GM19099 (cell line): Measurements from ENCODE around the gene SORCS2.

Experiments
- POLR2A ChIP-seq: IDR thresholded peaks from 3 replicates; pipeline ENCODE4 v1.6.1; 2011; ENCODE audit warnings: low read depth; ENCODE audit not compliant: insufficient read length; ENCODE audit errors: extremely low read depth

SORCS2 gene

GRCh38 chr4:7451434-7451789 is 259.1 kb downstream of the SORCS2 start:
- no peak for TF ChIP-seq POLR2A

GRCh38 chr4:7451800-7452199 is 259.5 kb downstream of the SORCS2 start:
- TF ChIP-seq POLR2A = no peak

- TF ChIP-seq POLR2A = no peak
These were observed 265.1 kb downstream of the SORCS2 start for GRCh38 chr4:7457201-7458065.

- TF ChIP-seq POLR2A = no peak
These were observed 265.7 kb downstream of the SORCS2 start for GRCh38 chr4:7458066-7458425.

- TF ChIP-seq POLR2A = no peak
These were observed 266.1 kb downstream of the SORCS2 start for GRCh38 chr4:7458477-7458876.

GRCh38 chr4:7459471-7459870 is 267.1 kb downstream of the SORCS2 start:
- no peak for TF ChIP-seq POLR2A

- no peak for TF ChIP-seq POLR2A
These were observed 268.2 kb downstream of the SORCS2 start for GRCh38 chr4:7460566-7460965.

GRCh38 chr4:7461230-7461629 is 268.9 kb downstream of the SORCS2 start:
- TF ChIP-seq POLR2A = no peak

- no peak for TF ChIP-seq POLR2A
These were observed 270.2 kb downstream of the SORCS2 start for GRCh38 chr4:7462509-7462971.

- no peak for TF ChIP-seq POLR2A
These were observed 271.4 kb downstream of the SORCS2 start for GRCh38 chr4:7463566-7464258.

- no peak for TF ChIP-seq POLR2A
These were observed 271.9 kb downstream of the SORCS2 start for GRCh38 chr4:7464259-7464655.

- no peak for TF ChIP-seq POLR2A
These were observed 272.7 kb downstream of the SORCS2 start for GRCh38 chr4:7465017-7465416.

- TF ChIP-seq POLR2A = no peak
These were observed 273.9 kb downstream of the SORCS2 start for GRCh38 chr4:7466215-7466614.

- TF ChIP-seq POLR2A = no peak
These were observed 274.6 kb downstream of the SORCS2 start for GRCh38 chr4:7466904-7467303.

- no peak for TF ChIP-seq POLR2A
These were observed 275.1 kb downstream of the SORCS2 start for GRCh38 chr4:7467471-7467870.

- no peak for TF ChIP-seq POLR2A
These were observed 276.7 kb downstream of the SORCS2 start for GRCh38 chr4:7469023-7469422.

- no peak for TF ChIP-seq POLR2A
These were observed 277.8 kb downstream of the SORCS2 start for GRCh38 chr4:7470111-7470510.

GRCh38 chr4:7470522-7471128 is 278.3 kb downstream of the SORCS2 start:
- TF ChIP-seq POLR2A = no peak
